ENCODE results near the gene ELK1. TPM values are rescaled to one million over a fixed set of nuclear protein-coding genes. Genes with fewer than 3 reads are reported as not detected.
A peak's percentile ranks its signal among the peaks of the same experiment; 100 is the strongest.

ELK1 gene
- total and polyA plus RNA-seq, 3 donors from 2014 or later, result 70.9 to 114 (median 102) TPM

DNA sequence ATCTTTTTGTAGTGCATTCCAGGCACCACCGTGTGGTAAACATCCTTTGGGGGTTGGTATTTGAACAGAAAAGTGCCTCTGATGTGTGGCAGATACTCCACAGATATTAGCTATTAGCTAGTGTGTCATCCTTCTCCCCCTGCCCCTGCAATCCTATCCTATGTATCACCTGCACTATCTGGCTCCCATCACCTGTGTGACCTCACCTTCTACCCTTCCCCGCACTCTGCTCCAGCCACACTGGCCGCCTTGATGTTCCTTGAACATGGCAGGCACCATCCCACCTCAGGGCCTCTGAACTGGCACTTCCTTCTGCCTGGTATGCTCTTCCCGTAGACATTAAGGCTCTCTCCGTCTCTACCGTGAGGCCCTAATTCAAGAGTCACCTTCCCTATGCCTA lies 3.7 kb downstream of the ELK1 start:
- TF ChIP-seq, protein P1, sequence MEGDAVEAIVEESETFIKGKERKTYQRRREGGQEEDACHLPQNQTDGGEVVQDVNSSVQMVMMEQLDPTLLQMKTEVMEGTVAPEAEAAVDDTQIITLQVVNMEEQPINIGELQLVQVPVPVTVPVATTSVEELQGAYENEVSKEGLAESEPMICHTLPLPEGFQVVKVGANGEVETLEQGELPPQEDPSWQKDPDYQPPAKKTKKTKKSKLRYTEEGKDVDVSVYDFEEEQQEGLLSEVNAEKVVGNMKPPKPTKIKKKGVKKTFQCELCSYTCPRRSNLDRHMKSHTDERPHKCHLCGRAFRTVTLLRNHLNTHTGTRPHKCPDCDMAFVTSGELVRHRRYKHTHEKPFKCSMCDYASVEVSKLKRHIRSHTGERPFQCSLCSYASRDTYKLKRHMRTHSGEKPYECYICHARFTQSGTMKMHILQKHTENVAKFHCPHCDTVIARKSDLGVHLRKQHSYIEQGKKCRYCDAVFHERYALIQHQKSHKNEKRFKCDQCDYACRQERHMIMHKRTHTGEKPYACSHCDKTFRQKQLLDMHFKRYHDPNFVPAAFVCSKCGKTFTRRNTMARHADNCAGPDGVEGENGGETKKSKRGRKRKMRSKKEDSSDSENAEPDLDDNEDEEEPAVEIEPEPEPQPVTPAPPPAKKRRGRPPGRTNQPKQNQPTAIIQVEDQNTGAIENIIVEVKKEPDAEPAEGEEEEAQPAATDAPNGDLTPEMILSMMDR (IDR thresholded peaks at IDR 0.05), result no peak
- no peak for TF ChIP-seq POLR2A (IDR thresholded peaks at IDR 0.05)
- Histone ChIP-seq H3K9me3 (no peaks in the 10 kb centered on the region), H3K27me3 (no peaks in the 10 kb centered on the region), H3K27ac (no peak overlapping the region), H3K36me3 (ENCODE audit: low read depth, missing control alignments) (no peaks in the 10 kb centered on the region), H3K4me1 (peaks cover 2% of the 10 kb centered on the region), H3K4me3 (no peak overlapping the region)
- 54 to 66% methylated on average over 6 of the region's 6 CpGs for WGBS, 2 donors
- no peak for DNase-seq
- intact Hi-C loops (cut with DNase I; ENCODE audit: low total_unique reads), result no loop called here

DNA sequence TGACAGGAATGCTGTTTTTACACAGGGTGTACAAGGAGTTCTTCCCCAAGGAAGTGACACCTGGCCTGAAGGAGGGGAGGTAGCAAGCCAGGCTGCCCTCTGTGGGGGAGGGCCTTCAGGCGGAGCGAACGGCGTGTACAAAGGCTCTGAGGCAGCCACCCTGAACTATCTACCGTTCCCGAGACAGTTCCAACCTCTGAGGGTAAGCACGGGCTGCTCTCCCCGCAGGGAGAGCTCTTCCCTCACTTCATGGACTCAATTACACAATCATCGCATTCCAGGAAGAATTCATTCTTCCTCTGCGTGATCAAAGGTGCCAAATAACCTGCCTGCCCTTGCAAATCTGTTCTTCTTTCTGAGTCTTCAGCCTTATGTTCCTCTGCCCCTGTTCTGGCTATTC lies 4.8 kb downstream of the ELK1 start:
- no peaks in the 10 kb centered on the region for H3K27me3 ChIP-seq
- DNase-seq, result no peak
- H3K4me1 ChIP-seq, result no peaks in the 10 kb centered on the region
- intact Hi-C loops (cut with DNase I; ENCODE audit: low total_unique reads), result no loop called here
- no peaks in the 10 kb centered on the region for H3K9me3 ChIP-seq
- TF ChIP-seq POLR2A (IDR thresholded peaks at IDR 0.05), result no peak
- TF ChIP-seq, protein P1 (IDR thresholded peaks at IDR 0.05), result no peak
- no peaks in the 10 kb centered on the region for H3K36me3 ChIP-seq (ENCODE audit: low read depth, missing control alignments)
- 40% methylated on average over 7 to 8 of the region's 10 CpGs for WGBS, 2 donors
- H3K27ac ChIP-seq, result peak overlapping the region; percentile 36 to 50
- H3K4me3 ChIP-seq, result no peak overlapping the region

DNA sequence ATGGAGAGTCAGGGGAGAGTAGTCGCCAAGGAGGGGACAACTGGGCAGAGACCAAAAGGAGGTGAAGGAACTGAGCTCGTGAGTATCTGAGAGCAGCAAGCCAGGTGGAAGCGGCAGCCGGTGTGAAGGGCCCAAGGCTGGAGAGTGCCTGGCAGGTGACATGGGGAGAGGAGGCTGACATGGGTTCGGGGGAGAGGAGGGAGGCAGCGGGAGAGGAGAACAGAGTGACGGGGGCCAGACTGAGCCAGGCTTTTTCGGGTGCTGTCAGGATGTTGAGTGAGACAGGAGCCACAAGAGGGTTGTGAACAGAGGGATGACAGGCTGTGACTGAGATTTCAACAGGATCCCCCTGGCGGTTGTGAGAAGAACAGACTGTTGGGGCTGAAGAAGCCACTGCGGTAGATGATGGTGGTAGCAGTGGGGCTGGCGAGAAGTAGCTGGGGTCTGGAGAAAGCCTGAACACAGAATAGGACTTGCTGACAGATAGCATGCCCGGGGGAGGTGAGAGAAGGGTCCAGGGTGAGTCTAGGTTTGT lies 5.7 kb downstream of the ELK1 start:
- intact Hi-C loops (cut with DNase I; ENCODE audit: low total_unique reads), result no loop called here
- TF ChIP-seq POLR2A (IDR thresholded peaks at IDR 0.05), result no peak
- TF ChIP-seq, protein P1 (IDR thresholded peaks at IDR 0.05), result peak; percentile 24 to 53 (median 35)
- H3K4me1 ChIP-seq, result no peaks in the 10 kb centered on the region
- H3K27me3 ChIP-seq, result no peaks in the 10 kb centered on the region
- no peak overlapping the region for H3K4me3 ChIP-seq
- 32 to 50% methylated on average over 12 of the region's 12 CpGs for WGBS, 2 donors
- no peaks in the 10 kb centered on the region for H3K36me3 ChIP-seq (ENCODE audit: low read depth, missing control alignments)
- DNase-seq, result no peak
- H3K27ac ChIP-seq, result peak overlapping the region in 1 of 2 donors; percentile 39
- no peaks in the 10 kb centered on the region for H3K9me3 ChIP-seq

DNA sequence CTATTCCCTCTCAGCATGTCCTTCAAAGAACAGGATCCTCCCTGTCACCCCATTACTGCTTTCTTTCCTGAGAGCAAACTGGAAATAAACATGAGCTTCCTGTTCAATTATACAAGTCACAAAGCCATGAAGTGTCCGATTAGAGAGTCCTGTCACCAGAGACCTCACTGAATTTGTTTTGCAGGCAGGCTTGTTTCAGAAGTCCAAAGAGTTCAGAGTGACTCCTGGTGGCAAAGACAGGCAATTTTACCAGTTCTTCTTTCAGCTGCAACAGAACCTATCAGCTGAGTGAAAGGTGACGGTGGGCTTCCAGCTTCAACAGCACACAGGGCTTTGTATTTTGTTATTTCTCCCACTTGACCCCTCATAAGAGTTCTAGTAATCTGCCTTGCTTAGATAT lies 6.4 kb downstream of the ELK1 start:
- no peaks in the 10 kb centered on the region for H3K36me3 ChIP-seq (ENCODE audit: low read depth, missing control alignments)
- no peaks in the 10 kb centered on the region for H3K27me3 ChIP-seq
- no peaks in the 10 kb centered on the region for H3K9me3 ChIP-seq
- H3K4me1 ChIP-seq, result no peaks in the 10 kb centered on the region
- no peak overlapping the region for H3K4me3 ChIP-seq
- H3K27ac ChIP-seq, result peak overlapping the region in 1 of 2 donors; percentile 39
- TF ChIP-seq, protein P1 (IDR thresholded peaks at IDR 0.05), result peak in 2 of 3 experiments; percentile 13 to 31
- TF ChIP-seq POLR2A (IDR thresholded peaks at IDR 0.05), result no peak
- no peak for DNase-seq
- intact Hi-C loops (cut with DNase I; ENCODE audit: low total_unique reads), result no loop called here
- WGBS, 2 donors, result 19 to 20% methylated on average over 1 to 2 of the region's 2 CpGs

DNA sequence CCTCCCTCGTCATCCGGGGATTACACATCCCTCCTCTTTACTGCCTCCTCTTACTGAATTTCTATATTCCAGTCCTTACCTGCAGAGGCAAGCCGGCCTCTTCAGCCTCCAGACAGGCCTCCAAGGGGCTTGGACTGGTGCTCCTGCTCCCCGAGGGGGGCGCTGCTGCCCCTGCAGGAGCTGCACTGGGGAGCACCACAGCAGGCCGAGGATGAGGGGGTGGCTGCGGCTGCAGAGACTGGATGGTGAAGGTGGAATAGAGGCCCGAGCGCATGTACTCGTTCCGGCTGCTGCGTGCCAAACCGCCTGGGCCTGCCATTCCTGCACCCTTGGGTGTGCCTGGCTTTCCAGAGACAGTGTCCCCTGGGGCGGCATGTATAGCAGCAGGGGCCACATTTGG lies 11.5 kb downstream of the ELK1 start:
- Histone ChIP-seq H3K4me1 (no peaks in the 10 kb centered on the region), H3K4me3 (no peak overlapping the region), H3K36me3 (ENCODE audit: low read depth, missing control alignments) (no peaks in the 10 kb centered on the region), H3K27ac (no peak overlapping the region), H3K9me3 (no peaks in the 10 kb centered on the region), H3K27me3 (no peaks in the 10 kb centered on the region)
- 35 to 74% methylated on average over 2 to 4 of the region's 14 CpGs for WGBS, 2 donors
- intact Hi-C loops (cut with DNase I; ENCODE audit: low total_unique reads), result no loop called here
- TF ChIP-seq POLR2A (IDR thresholded peaks at IDR 0.05), result no peak
- no peak for DNase-seq

All from testis (tissue), 3 donors.